ENCODE data around the gene LSS. TPM values are rescaled to one million over a fixed set of nuclear protein-coding genes. Genes with fewer than 3 reads are reported as not detected.
A peak's percentile ranks its signal among the peaks of the same experiment; 100 is the strongest.
"Not testable (repeated sequence)": the region's sequence is repeated elsewhere in the genome, so short reads cannot be mapped to it uniquely, and the experiment has no call there.

Gene LSS
- total RNA-seq, 1 experiment from 2014 or later = 55.0 TPM

- not testable (repeated sequence) for DNase-seq (ENCODE audit: low read depth)
These were observed 58.0 kb downstream of the LSS start for GRCh38 chr21:46170436-46171193.

GRCh38 chr21:46168659-46169386 is 59.8 kb downstream of the LSS start:
- peak; percentile 36 for DNase-seq (ENCODE audit: low read depth)

DNA sequence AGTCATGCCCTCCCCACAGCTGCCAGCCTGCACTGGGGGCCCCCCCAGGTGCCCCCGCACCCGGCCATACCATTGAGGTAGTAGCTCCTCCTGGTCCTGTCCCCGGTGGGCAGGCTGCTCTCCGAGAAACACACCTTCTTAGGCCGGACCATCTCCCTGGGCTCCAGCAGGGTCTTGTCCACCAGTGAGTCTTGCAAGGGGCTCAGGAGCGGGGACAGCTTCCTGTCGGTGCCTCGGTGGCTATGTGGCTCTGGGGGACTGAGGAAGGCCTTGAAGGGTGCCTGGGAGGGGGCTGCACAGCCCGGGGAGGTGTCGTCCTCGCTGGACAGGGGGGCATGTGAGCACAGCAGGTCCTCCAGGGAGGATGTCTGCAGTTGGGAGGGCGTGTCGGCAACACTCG is 60.3 kb downstream of the LSS start:
- no peak for DNase-seq (ENCODE audit: low read depth)

- DNase-seq (ENCODE audit: low read depth) = peak; percentile 18
These were observed 63.5 kb downstream of the LSS start for GRCh38 chr21:46165098-46165497.

DNA sequence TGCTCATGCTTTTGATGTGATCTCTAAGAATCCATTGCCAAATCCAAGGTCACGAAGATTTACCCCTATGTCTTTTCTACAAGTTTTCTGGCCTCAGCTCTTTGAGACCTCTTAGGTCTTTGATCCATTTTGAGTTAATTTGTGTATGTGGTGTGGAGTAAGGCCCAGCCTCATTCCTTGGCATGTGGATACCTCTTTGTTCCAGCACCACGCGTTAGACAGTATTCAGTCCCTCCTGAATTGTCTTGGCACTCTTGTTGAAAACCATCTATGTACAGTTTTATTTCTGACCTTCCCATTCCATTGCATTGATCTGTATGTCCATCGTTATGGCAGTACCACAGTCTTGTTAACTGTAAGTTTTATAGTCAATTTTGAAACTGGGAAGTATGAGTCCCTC is 65.2 kb downstream of the LSS start:
- no peak for DNase-seq (ENCODE audit: low read depth)

DNA sequence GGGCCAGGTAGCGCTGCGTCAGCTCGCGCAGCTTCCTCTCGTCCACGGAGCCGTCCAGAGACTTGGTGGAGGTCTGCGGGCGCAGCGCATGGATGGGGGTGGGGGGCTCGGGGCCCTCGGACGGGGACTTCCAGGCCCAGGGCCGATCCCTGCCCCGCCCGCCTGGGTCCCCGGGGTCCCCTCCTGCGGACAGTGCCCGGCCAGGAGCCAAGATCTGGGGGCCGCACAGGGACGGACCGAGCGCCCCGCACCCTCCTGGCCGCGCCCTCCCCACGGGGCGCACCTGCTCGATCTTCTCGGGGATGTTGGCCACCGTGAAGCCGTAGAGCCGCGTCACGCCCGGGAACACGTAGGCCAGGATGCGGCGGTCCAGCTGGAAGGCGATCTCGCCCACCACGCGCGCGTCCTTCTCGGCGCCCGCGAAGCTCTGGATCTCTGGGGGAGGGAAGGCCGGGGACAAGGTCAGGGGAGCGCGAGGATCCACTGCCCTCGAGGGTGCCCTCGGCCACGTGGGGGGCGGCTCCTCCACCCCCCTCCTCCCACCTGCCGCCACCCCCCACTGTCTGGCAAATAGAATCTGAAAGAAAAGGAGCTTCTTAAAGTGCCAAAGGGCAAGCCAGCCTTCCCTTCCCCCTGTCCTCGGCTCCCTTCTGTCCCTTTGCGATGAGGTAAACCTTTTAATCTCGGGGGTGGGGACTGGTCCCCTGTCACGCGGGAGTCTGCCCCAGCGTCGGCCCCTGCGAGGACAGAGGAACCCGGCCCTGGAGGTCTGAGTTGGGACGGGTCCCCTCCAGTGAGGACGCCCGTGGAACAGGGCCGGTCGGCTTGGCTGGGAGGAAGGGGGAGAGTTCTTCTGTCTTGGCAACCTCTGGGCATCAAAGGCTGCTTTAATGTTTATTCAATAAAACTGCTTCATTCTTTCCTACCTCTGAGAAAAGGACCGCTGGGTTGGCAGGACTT is 66.7 kb downstream of the LSS start:
- DNase-seq (ENCODE audit: low read depth) = no peak

- DNase-seq (ENCODE audit: low read depth) = no peak
These were observed 67.5 kb downstream of the LSS start for GRCh38 chr21:46160907-46161632.

- DNase-seq (ENCODE audit: low read depth) = no peak
These were observed 68.0 kb downstream of the LSS start for GRCh38 chr21:46160657-46160906.

DNA sequence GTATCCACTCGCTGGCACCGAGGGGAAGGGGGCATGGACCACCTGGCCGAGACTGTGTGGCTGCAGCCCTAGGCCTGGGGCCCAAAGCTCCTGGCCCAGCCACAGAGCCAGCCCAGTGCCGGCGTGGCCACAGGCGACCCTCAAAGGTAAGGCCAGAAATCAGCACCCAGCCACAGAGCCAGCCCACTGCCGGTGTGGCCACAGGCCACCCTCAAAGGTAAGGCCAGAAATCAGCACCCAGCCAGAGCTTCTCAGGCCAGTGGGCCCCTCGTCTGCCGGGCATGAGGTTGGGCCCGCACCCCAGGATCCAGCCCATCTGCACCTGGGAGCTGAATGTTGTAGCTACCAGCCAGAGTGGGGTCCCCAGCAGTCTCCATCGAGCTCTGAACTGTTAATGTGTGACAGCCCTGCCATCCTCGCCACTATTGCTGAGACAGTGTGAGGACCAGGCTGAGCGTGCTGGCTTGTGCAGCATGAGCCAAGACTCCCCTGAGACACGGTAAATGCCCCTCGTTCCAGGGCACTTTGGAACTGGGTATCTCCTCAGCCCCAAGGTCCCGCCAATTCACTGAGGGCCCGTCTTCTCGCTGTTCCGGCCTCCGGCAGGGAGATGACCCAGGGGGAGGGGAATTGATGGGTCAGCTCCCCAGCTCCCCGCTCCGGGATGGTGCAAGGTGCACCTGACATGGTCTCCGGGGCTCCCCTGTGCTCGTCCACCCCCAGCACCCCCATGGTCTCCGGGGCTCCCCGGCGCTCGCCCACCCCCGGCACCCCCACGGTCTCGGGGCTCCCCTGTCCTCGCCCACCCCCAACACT is 68.5 kb downstream of the LSS start:
- DNase-seq (ENCODE audit: low read depth) = no peak

- DNase-seq (ENCODE audit: low read depth) = peak; percentile 44
These were observed 69.2 kb downstream of the LSS start for GRCh38 chr21:46159390-46159789.

- no peak for DNase-seq (ENCODE audit: low read depth)
These were observed 69.8 kb downstream of the LSS start for GRCh38 chr21:46158666-46159300.

DNA sequence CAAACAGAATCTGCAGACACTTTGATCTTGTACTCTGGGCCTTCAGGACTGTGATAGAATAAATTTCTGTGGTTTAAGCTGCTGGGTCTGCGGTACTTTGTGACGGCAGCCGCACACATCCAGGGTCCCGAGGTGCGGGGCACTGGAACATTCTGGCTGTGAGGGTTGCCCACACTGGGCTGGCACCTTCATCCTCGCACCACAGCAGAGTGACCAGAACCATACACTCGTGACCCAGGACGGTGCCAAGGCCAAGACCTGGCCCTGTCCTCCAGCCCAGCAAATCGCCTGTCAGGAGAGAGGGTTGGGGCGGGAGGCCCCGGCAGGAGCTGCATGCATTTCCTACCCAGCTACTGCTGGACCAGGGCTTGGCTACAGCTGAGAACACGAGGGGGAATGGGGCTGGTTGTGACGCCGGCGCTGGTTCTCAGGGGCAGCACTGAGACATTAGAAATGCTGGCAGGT is 70.6 kb downstream of the LSS start:
- DNase-seq (ENCODE audit: low read depth) = no peak

- DNase-seq (ENCODE audit: low read depth) = no peak
These were observed 71.1 kb downstream of the LSS start for GRCh38 chr21:46157396-46157986.

DNA sequence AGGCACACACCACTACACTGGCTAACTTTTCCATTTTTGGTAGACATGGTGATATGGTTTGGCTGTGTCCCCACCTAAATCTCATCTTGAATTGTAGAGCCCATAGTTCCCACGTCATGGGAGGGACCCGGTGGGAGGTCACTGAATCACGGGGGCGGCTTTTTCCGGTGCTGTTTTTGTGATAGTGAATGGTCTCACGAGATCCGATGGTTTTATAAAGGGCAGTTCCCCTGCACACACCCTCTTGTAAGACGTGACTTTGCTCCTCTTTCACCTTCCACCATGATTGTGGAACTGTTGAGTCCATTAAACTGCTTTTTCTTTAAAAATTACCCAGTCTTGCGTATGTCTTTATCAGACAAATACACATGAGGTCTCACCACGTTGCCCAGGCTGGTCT is 71.9 kb downstream of the LSS start:
- DNase-seq (ENCODE audit: low read depth) = no peak

DNA sequence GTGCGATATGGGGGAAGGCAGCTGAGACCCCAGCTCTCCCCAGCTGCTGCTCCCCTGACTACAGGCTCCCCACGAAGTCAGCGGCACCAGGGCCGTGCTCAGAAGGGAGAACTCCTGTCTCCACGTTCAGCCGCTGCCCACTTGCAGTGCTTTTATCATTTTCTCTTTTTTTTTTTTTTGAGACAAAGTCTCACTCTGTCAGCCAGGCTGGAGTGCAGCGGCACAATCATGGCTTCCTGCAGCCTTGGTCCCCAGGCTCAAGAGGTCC is 72.3 kb downstream of the LSS start:
- no peak for DNase-seq (ENCODE audit: low read depth)

- no peak for DNase-seq (ENCODE audit: low read depth)
These were observed 72.8 kb downstream of the LSS start, which contains the start of gene FTCD for GRCh38 chr21:46155514-46156377. TSS of gene FTCD (minus strand) at chr21:46155579. CDS start at chr21:46155523, 56 bp downstream.

DNA sequence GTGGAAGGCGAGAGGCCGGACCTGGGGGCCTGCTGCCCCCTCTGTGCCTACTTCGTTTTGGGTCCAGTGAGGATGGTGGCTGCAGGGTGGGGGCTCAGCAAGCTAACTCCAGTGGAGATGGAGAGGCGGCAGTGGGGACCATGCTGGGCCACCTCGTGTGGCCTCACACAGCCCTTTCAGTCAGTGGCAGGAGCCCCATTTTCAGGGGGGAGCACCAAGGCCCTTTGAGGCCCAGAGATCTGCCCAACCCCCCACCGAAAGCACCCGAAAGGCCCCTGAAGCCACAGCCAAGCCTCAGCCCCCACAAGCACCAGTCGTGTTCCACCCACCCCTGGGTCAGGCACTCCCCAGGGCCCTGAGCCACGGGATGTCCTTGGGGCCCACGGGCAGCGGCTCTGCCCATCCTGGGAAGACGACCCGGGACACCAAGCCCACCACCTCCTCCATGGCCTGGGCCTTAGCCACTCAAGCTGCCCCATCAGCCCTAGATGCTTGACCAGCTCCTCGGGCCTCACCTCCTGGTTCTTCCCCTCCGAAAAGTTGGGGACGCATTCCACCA is 73.5 kb downstream of the LSS start:
- DNase-seq (ENCODE audit: low read depth) = no peak

GRCh38 chr21:46154155-46154954 is 74.2 kb downstream of the LSS start:
- no peak for DNase-seq (ENCODE audit: low read depth)
